Endodermal cell (in vitro differentiated cells): ENCODE results near the gene CEBPB. TPM values are rescaled to one million over a fixed set of nuclear protein-coding genes. Genes with fewer than 3 reads are reported as not detected.

Experiments used
- DNase-seq: peaks from one replicate; pipeline ENCODE4 v3.0.0-alpha.2; 2017
- H3K27ac ChIP-seq: 2 replicates; pipeline ENCODE4 v1.5.1; 2013; ENCODE audit warnings: mild to moderate bottlenecking, low read depth, low read length, moderate library complexity
- H3K27me3 ChIP-seq: 2 replicates; pipeline ENCODE4 v1.6.1; 2013; ENCODE audit warnings: mild to moderate bottlenecking, low read length, moderate library complexity; ENCODE audit not compliant: insufficient read depth, control insufficient read depth, poor library complexity, severe bottlenecking
- H3K36me3 ChIP-seq: 2 replicates; pipeline ENCODE4 v1.7.0; 2013; ENCODE audit warnings: mild to moderate bottlenecking, low read length, moderate library complexity; ENCODE audit not compliant: control insufficient read depth, insufficient read depth
- H3K4me1 ChIP-seq: one replicate; pipeline ENCODE4 v1.7.0; 2013; ENCODE audit warnings: low read length; ENCODE audit not compliant: control insufficient read depth, insufficient read depth
- H3K4me3 ChIP-seq: 2 replicates; pipeline ENCODE4 v1.5.1; 2013; ENCODE audit warnings: mild to moderate bottlenecking, low read length, moderate library complexity
- H3K9ac ChIP-seq: 2 replicates; pipeline ENCODE4 v1.6.1; 2013; ENCODE audit warnings: mild to moderate bottlenecking, low read length, moderate library complexity; ENCODE audit not compliant: poor library complexity, severe bottlenecking; ENCODE audit errors: extremely low read depth
- H3K9me3 ChIP-seq: 2 replicates; pipeline ENCODE4 v1.6.1; 2013; ENCODE audit warnings: mild to moderate bottlenecking, low read length, moderate library complexity; ENCODE audit not compliant: control insufficient read depth
- H3K27ac Mint-ChIP-seq: 2 replicates; pipeline ENCODE4 v1.8.0; 2020; ENCODE audit warnings: mixed read lengths
- H3K27me3 Mint-ChIP-seq: 2 replicates; pipeline ENCODE4 v1.8.0; 2021; ENCODE audit warnings: mild to moderate bottlenecking, mixed read lengths; ENCODE audit not compliant: insufficient read depth
- H3K36me3 Mint-ChIP-seq: 2 replicates; pipeline ENCODE4 v1.8.0; 2020; ENCODE audit warnings: low read depth, mixed read lengths
- H3K4me1 Mint-ChIP-seq: 2 replicates; pipeline ENCODE4 v1.8.0; 2020; ENCODE audit warnings: mixed read lengths
- H3K4me3 Mint-ChIP-seq: 2 replicates; pipeline ENCODE4 v1.8.0; 2020; ENCODE audit warnings: mild to moderate bottlenecking, moderate library complexity, mixed read lengths
- H3K9me3 Mint-ChIP-seq: 2 replicates; pipeline ENCODE4 v1.8.0; 2020; ENCODE audit warnings: mild to moderate bottlenecking, mixed read lengths
- CTCF ChIP-seq: fragments of 200-600 bp; sonication (generic); conservative IDR thresholded peaks from 2 replicates; pipeline ENCODE4 v1.5.0; 2021; ENCODE audit warnings: antibody characterized with exemption, mild to moderate bottlenecking
- WGBS, 2 experiments: methylation state at CpG; one replicate each; pipeline versions ENCODE4 v1.1.5 to v1.1.7; 2013; ENCODE audit warnings: missing lambda C conversion rate in 2 of 2, mixed read lengths in 1 of 2; ENCODE audit not compliant: insufficient coverage in 1 of 2, insufficient read length in 1 of 2; 5-methylcytosine and 5-hydroxymethylcytosine counted together
- total RNA-seq, 2 donors: library from RNA; stranded (reverse); fragmentation: NEBNext Ultra II Directional in 1 of 2; extraction: Animal tissue kit (Norgen Biotek cat#: 25700) in 1 of 2; gene quantifications; 2 replicates in 1 of 2; 3 replicates in 1 of 2; pipeline ENCODE4 v1.2.1, GENCODE V29; 2021

Gene CEBPB
- total RNA-seq, 2 donors from 2014 or later = 14.9 to 15.1 TPM

- Mint-ChIP-seq H3K36me3 (no peaks in the 10 kb centered on the region), H3K4me1 (peaks cover 16% of the 10 kb centered on the region), H3K9me3 (peaks cover 3% of the 10 kb centered on the region), H3K27ac (no peak overlapping the region), H3K27me3 (no peaks in the 10 kb centered on the region), H3K4me3 (no peak overlapping the region)
- Histone ChIP-seq H3K27me3 (no peaks in the 10 kb centered on the region), H3K9me3 (no peaks in the 10 kb centered on the region), H3K4me1 (peaks cover 7% of the 10 kb centered on the region), H3K4me3 (no peak overlapping the region), H3K27ac (no peak overlapping the region), H3K9ac (no peak overlapping the region), H3K36me3 (no peaks in the 10 kb centered on the region)
- WGBS, 2 experiments = 85 to 100% methylated on average over 3 to 13 of the region's 13 CpGs
- DNase-seq = no peak
- no peak for TF ChIP-seq CTCF
Measured at GRCh38 chr20:50220894-50221365, 30.3 kb downstream of the CEBPB start.

GRCh38 chr20:50221501-50222308, 31.1 kb downstream of the CEBPB start:
- H3K4me1 Mint-ChIP-seq = peaks cover 11% of the 10 kb centered on the region
- peaks cover 4% of the 10 kb centered on the region for H3K4me1 ChIP-seq
- H3K9me3 Mint-ChIP-seq = peaks cover 3% of the 10 kb centered on the region
- no peaks in the 10 kb centered on the region for H3K9me3 ChIP-seq
- no peaks in the 10 kb centered on the region for H3K36me3 ChIP-seq
- no peak overlapping the region for H3K27ac Mint-ChIP-seq
- H3K27me3 Mint-ChIP-seq = no peaks in the 10 kb centered on the region
- H3K9ac ChIP-seq = no peak overlapping the region
- no peaks in the 10 kb centered on the region for H3K36me3 Mint-ChIP-seq
- H3K27ac ChIP-seq = no peak overlapping the region
- H3K4me3 ChIP-seq = no peak overlapping the region
- no peaks in the 10 kb centered on the region for H3K27me3 ChIP-seq
- 93 to 97% methylated on average over 11 to 18 of the region's 18 CpGs for WGBS, 2 experiments
- no peak for TF ChIP-seq CTCF
- H3K4me3 Mint-ChIP-seq = no peak overlapping the region
- DNase-seq = no peak

- no peak for TF ChIP-seq CTCF
- no peaks in the 10 kb centered on the region for H3K27me3 ChIP-seq
- no peak overlapping the region for H3K27ac ChIP-seq
- H3K4me1 Mint-ChIP-seq = peaks cover 6% of the 10 kb centered on the region
- no peaks in the 10 kb centered on the region for H3K9me3 ChIP-seq
- no peaks in the 10 kb centered on the region for H3K4me1 ChIP-seq
- H3K4me3 ChIP-seq = no peak overlapping the region
- no peaks in the 10 kb centered on the region for H3K36me3 ChIP-seq
- H3K9ac ChIP-seq = no peak overlapping the region
- no peak for DNase-seq
- 91 to 94% methylated on average over 9 to 12 of the region's 12 CpGs for WGBS, 2 experiments
- H3K27ac Mint-ChIP-seq = no peak overlapping the region
- no peak overlapping the region for H3K4me3 Mint-ChIP-seq
- peaks cover 3% of the 10 kb centered on the region for H3K9me3 Mint-ChIP-seq
- no peaks in the 10 kb centered on the region for H3K36me3 Mint-ChIP-seq
- H3K27me3 Mint-ChIP-seq = no peaks in the 10 kb centered on the region
Measured at GRCh38 chr20:50222309-50223038, 31.8 kb downstream of the CEBPB start.
